HT1080 (cell line): ENCODE results near the gene ANKLE1. TPM values are rescaled to one million over a fixed set of nuclear protein-coding genes. Genes with fewer than 3 reads are reported as not detected.
"Not testable (repeated sequence)": the region's sequence is repeated elsewhere in the genome, so short reads cannot be mapped to it uniquely, and the experiment has no call there.

ENCODE experiments used
- DNase-seq: peaks from one replicate; pipeline ENCODE4 v3.0.0-alpha.2; 2015; ENCODE audit warnings: low read depth
- total RNA-seq: library from RNA; depleted of rRNA; stranded (reverse); fragments of >200 nt; shearing (Covaris generic); gene quantifications from 2 replicates; pipeline ENCODE4 v1.2.3, GENCODE V29; 2014

The ANKLE1 gene
- total RNA-seq, 1 experiment from 2014 or later: 0.35 TPM

GRCh38 chr19:17282488-17283125 is 906 bp downstream of the ANKLE1 start:
- peak; percentile 85 for DNase-seq

DNA sequence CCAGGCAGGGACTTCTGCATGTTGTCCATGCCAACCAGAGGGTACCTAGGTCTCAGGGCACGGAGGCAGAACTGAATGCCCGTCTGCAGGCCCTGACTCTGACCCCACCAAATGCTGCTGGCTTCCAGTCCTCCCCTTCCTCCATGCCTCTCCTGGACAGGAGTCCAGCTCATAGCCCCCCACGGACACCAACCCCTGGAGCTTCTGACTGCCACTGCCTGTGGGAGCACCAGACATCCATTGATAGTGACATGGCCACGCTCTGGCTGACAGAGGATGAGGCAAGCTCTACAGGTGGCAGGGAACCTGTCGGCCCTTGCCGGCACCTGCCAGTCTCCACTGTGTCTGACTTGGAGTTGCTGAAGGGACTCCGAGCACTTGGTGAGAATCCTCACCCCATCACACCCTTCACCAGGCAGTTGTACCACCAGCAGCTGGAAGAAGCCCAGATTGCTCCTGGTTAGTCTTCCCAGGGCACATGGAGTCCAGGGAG is 1.8 kb downstream of the ANKLE1 start:
- DNase-seq: no peak

GRCh38 chr19:17285415-17286135 is 3.9 kb downstream of the ANKLE1 start:
- no peak for DNase-seq

GRCh38 chr19:17286263-17286662 is 4.6 kb downstream of the ANKLE1 start:
- no peak for DNase-seq

- DNase-seq: no peak
Measured at GRCh38 chr19:17286752-17287151, 5.1 kb downstream of the ANKLE1 start.

DNA sequence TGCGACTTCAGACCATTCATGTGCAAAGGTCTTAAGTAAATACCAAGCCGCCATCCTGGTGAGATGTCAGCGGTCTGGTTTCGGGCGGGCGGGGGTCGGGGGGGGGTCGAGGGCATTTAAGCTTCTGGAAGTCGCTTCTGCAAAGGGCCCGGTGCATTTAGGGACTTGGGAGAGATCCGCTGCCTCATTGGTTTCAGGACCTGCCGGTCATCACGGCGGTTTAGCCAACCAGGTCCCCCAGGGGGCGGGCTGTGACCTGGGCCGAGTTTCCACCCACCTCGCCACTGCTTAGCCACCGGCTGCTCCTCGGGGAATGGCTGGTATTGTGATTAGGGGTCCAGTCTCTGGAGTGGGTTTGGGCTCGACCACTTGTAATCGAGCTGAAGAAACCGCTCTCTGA is 7.8 kb downstream of the ANKLE1 start:
- no peak for DNase-seq

GRCh38 chr19:17292301-17293074 is 10.8 kb downstream of the ANKLE1 start:
- peak; percentile 95 for DNase-seq

GRCh38 chr19:17293605-17294004 is 11.9 kb downstream of the ANKLE1 start:
- DNase-seq: no peak

DNA sequence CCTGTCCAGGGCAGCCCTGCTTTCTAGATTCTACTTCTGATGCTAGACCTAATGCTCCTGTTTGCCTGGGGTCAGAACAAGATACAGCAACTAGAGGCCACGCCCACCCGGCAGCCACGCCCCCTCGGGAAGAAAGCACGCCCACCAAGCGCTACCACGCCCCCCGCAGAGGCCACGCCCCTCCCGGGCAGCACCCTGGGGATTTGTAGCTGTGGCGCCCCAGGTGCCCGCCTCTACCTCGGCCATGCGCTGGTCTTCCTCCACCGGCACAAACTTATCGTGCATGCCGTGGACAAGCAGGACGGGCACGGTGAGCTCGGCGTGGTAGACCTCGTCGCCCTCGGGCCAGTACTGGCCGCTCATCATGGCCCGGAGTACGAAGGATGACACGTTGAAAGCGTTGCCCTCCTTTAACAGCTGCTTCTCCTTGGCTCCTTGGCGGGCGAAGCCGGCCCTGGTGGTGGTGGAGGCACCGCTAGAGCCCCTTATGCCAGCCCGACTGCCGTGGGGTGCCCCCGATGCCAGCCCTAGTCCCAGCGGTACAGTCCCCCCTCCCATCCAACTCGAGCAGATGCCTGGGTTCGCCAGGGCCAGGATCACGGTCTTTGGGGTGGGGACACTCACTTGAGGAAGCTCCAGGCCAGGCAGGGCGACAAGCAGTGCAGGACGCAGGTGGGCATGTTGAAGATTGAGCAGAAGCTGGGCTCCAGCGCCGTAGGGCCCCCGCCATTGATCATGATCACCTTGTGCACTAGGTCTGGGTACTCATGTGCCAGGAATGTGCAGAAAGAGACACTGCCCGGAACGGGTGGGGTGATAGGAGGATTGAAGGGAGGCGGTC is 12.6 kb downstream of the ANKLE1 start:
- DNase-seq: no peak

DNA sequence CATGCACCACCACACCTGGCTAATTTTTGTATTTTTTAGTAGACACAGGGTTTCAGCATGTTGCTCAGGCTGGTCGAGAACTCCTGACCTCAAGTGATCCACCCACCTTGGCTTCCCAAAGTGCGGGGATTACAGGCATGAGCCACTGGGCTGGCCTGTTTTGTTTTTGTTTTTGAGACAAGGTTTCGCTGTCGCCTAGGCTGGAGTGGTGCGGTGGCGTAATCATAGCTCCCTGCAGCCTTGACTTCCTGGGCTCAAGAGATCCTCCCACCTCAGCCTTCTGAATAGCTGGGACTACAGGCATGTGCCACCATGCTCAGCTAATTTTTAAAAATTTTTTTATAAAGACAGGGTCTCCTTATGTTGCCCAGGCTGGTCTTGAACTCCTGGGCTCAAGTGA is 13.8 kb downstream of the ANKLE1 start:
- not testable (repeated sequence) for DNase-seq

- peak; percentile 74 for DNase-seq
Measured at GRCh38 chr19:17296273-17296672, 14.6 kb downstream of the ANKLE1 start.

- DNase-seq: no peak
Measured at GRCh38 chr19:17296976-17297375, 15.3 kb downstream of the ANKLE1 start.

DNA sequence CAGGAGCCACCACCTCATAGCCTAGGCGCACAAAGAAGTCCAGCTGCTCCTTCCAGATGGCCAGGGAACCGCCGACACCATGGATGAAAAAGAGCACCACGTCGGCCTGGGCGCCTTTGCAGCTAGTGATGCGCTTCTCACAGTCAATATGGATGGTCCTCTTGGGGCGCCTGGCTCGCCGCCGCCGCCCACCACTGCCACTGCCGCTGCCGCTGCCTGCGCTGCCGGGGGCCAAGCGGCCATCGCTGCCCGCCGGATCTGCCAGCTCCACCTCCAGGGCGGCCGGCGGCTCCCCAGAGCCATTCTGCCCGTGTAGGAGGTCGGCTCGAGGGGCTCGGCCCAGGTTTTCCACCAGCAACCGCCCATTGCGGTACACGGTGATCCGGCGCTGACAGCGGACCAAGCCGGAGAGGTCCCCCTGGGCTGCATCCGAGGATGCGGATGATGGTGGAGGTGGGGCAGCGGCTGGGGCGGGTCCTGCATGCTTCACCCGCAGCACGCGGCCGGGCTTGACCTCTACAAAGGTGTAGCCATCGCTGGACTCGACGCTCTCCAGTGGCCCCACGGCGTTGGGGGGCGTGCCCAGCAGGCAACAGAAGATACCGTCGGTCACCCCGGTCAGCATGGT is 19.4 kb downstream of the ANKLE1 start:
- no peak for DNase-seq

- DNase-seq: no peak
Measured at GRCh38 chr19:17302391-17303166, 20.9 kb downstream of the ANKLE1 start.

- DNase-seq: no peak
Measured at GRCh38 chr19:17303167-17303939, 21.7 kb downstream of the ANKLE1 start, which contains the start of gene ABHD8. Gene ABHD8 (minus strand): TSS chr19:17303425. CDS start chr19:17301616, 1,809 bp downstream.

GRCh38 chr19:17303940-17304267 is 22.2 kb downstream of the ANKLE1 start:
- no peak for DNase-seq

DNA sequence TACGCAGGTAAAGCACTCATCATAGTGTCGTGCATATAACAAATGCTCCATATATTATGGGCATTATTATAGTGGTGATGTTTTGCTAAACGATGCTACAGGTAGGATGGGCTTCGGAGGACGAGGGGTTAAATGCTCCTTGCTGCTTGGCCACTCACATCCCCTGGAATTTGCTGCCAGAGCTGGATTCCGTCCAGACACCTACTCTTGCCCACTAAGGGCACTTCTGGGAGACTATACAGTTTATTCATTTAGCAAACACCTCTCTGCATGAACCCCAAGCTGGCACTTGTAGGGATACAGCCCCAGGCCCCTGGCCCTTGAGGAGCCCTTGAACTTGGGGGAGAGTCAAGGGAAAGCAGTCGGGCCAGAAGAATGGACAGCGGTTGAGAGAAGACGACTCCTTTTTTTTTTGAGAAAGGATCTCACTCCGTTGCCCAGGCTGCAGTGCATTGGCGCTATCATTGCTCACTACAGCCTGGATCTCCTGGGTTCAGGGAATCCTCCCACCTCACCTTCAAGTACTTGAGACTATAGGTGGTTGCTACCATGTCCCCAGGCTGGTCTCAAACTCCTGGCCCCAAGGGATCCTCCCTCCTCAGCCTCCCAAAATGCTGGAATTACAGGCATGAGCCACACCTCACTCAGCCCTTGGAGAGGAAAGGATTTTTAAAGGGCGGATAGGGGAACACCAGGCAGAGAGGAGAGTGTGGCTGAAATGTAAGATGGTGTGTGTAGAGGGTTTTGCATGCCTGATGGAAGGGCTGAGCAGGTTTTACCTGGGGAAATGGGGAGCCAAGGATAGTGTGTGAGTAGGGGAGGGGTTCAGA is 22.9 kb downstream of the ANKLE1 start:
- DNase-seq: no peak

DNA sequence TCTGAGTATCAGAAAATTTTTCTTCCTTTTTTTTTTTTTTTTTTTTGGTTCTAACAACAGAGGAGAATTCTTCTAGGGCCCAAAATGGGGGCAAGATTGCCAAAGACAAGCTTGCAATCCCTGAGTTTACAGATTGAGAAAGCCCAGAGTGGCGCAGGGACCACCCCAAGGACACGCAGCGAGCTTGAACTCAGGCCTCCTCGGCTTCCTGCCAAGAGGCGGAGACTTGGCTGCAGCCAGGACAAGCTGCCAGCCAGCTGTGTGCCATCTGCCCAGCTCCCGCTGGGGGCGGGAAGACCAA is 23.5 kb downstream of the ANKLE1 start:
- DNase-seq: no peak
